T47D (cell line): Measurements from ENCODE around the gene ZNF511.

Experiments
- DNase-seq, 2 experiments: peaks; one replicate each; pipeline versions ENCODE4 v3.0.0 to v3.0.0-alpha.2; 2011 to 2012; ENCODE audit warnings: low read depth in 1 of 2, low spot score in 1 of 2
- JUND ChIP-seq: IDR thresholded peaks from 2 replicates; pipeline ENCODE4 v1.6.1; 2012; ENCODE audit warnings: low read depth
- in situ Hi-C: cut with HindIII; loops from 2 replicates; pipeline ENCODE4 v1.10.0; 2016; ENCODE audit warnings: low sequenced_read_pairs, low pct_unique_long_range_greater_than_20kb

The ZNF511 gene

GRCh38 chr10:133287832-133288500, 20.7 kb upstream of the ZNF511 start:
- in situ Hi-C loops: no loop called here
- DNase-seq: no peak

GRCh38 chr10:133289761-133290160, 19.0 kb upstream of the ZNF511 start:
- no peak for DNase-seq
- TF ChIP-seq JUND: no peak
- in situ Hi-C loops: no loop called here

More at GRCh38 chr10:133287832-133288500, 20.7 kb upstream of the ZNF511 start:
- TF ChIP-seq JUND: no peak

GRCh38 chr10:133292919-133293809, 15.6 kb upstream of the ZNF511 start:
- in situ Hi-C loops: no loop called here
- no peak for TF ChIP-seq JUND
- no peak for DNase-seq

GRCh38 chr10:133293810-133294119, 14.9 kb upstream of the ZNF511 start:
- TF ChIP-seq JUND: no peak
- DNase-seq: no peak
- in situ Hi-C loops: no loop called here

GRCh38 chr10:133294189-133294588, 14.5 kb upstream of the ZNF511 start:
- in situ Hi-C loops: no loop called here
- TF ChIP-seq JUND: no peak
- DNase-seq: no peak

GRCh38 chr10:133295426-133296320, 13.0 kb upstream of the ZNF511 start:
- no peak for DNase-seq
- TF ChIP-seq JUND: no peak
- in situ Hi-C loops: no loop called here

GRCh38 chr10:133297504-133297903, 11.2 kb upstream of the ZNF511 start:
- no peak for DNase-seq
- TF ChIP-seq JUND: no peak
- in situ Hi-C loops: no loop called here

- no peak for TF ChIP-seq JUND
- in situ Hi-C loops: no loop called here
- no peak for DNase-seq
These were observed 10.2 kb upstream of the ZNF511 start for GRCh38 chr10:133298466-133298865.

- TF ChIP-seq JUND: no peak
- in situ Hi-C loops: no loop called here
- DNase-seq: no peak
These were observed 9.5 kb upstream of the ZNF511 start for GRCh38 chr10:133299224-133299623.

- DNase-seq: no peak
- in situ Hi-C loops: no loop called here
- TF ChIP-seq JUND: no peak
These were observed 9.0 kb upstream of the ZNF511 start for GRCh38 chr10:133299738-133300137.

GRCh38 chr10:133302230-133302629, 6.5 kb upstream of the ZNF511 start:
- in situ Hi-C loops: no loop called here
- no peak for DNase-seq
- no peak for TF ChIP-seq JUND

- no peak for TF ChIP-seq JUND
- in situ Hi-C loops: no loop called here
- no peak for DNase-seq
These were observed 5.5 kb upstream of the ZNF511 start for GRCh38 chr10:133303206-133303605.
